Transverse colon (tissue), 4 donors: ENCODE results near the gene ICA1. TPM values are rescaled to one million over a fixed set of nuclear protein-coding genes. Genes with fewer than 3 reads are reported as not detected.

ENCODE experiments used
- DNase-seq: peaks from one replicate; pipeline ENCODE4 v3.0.0-alpha.2; 2019
- H3K27ac ChIP-seq, 4 donors: fragments of 200-600 bp; sonication (generic); 2 replicates each; pipeline ENCODE4 v1.5.1; 2016 to 2018; ENCODE audit warnings: inconsistent platforms in 4 of 4
- H3K27me3 ChIP-seq: fragments of 200-600 bp; sonication (generic); 2 replicates; pipeline ENCODE4 v1.5.1; 2017; ENCODE audit warnings: inconsistent platforms
- H3K36me3 ChIP-seq, 4 donors: fragments of 200-600 bp; sonication (generic); 2 replicates each; pipeline ENCODE4 v1.5.1; 2017 to 2019; ENCODE audit warnings: inconsistent platforms in 4 of 4
- H3K4me1 ChIP-seq, 4 donors: fragments of 200-600 bp; sonication (generic); 2 replicates each; pipeline ENCODE4 v1.5.1; 2017 to 2020; ENCODE audit warnings: inconsistent platforms in 4 of 4
- H3K4me3 ChIP-seq, 4 donors: fragments of 200-600 bp; sonication (generic); 1 replicate in 1 of 4; 2 replicates in 3 of 4; pipeline versions ENCODE4 v1.5.1 to v1.6.1; 2017 to 2019; ENCODE audit warnings: inconsistent platforms in 4 of 4
- H3K9me3 ChIP-seq, 2 donors: fragments of 200-600 bp; sonication (generic); 2 replicates each; pipeline ENCODE4 v1.5.1; 2017 to 2019; ENCODE audit warnings: inconsistent platforms in 2 of 2
- CTCF ChIP-seq, 5 experiments: fragments of 200-600 bp in 3 of 5; fragments of 450-650 bp in 2 of 5; sonication (generic) in 3 of 5; IDR thresholded peaks; 1 replicate in 2 of 5; 2 replicates in 3 of 5; pipeline ENCODE4 v1.5.1; 2016 to 2017; ENCODE audit warnings: antibody characterized with exemption in 5 of 5, inconsistent platforms in 3 of 5, mild to moderate bottlenecking in 2 of 5, moderate library complexity in 1 of 5
- EP300 ChIP-seq: sonication (generic); formaldehyde crosslinking; IDR thresholded peaks from one replicate; pipeline ENCODE4 v1.6.1; 2017; ENCODE audit warnings: antibody characterized with exemption, low read depth
- POLR2A ChIP-seq: fragments of 450-650 bp; IDR thresholded peaks from one replicate; pipeline ENCODE4 v1.6.1; 2016; ENCODE audit warnings: antibody characterized with exemption, mild to moderate bottlenecking, moderate library complexity
- POLR2AphosphoS5 ChIP-seq, 3 donors: sonication (generic); formaldehyde crosslinking; IDR thresholded peaks; one replicate each; pipeline ENCODE4 v1.6.1; 2016; ENCODE audit warnings: antibody characterized with exemption in 3 of 3
- WGBS, 2 donors: methylation state at CpG; one replicate each; pipeline ENCODE4 v1.1.5; 2018; ENCODE audit warnings: low coverage in 1 of 2; 5-methylcytosine and 5-hydroxymethylcytosine counted together
- in situ Hi-C, 4 donors: fragments of 200-750 bp; cut with MboI; loops; one replicate each; pipeline versions ENCODE4 v1.15.0 to v1.15.1; 2017; ENCODE audit warnings: low sequenced_read_pairs in 3 of 4, low pct_ligation_motif_present in 1 of 4, low pct_unique_long_range_greater_than_20kb in 1 of 4
- intact Hi-C: fragments of 100-400 bp; cut with DNase I; formaldehyde crosslinking; loops from one replicate; pipeline ENCODE4 v1.15.1; 2023; ENCODE audit warnings: low total_unique reads
- total RNA-seq, 4 donors: library from RNA; depleted of rRNA; stranded (reverse); fragments of >200 nt; gene quantifications; one replicate each; pipeline ENCODE4 v1.1.0, GENCODE V29; 2016

Gene ICA1
- total RNA-seq, 4 donors from 2014 or later = 47.9 to 79.4 (median 54.3) TPM

- Histone ChIP-seq H3K9me3 (no peaks in the 10 kb centered on the region), H3K27me3 (no peaks in the 10 kb centered on the region), H3K4me1 (no peaks in the 10 kb centered on the region), H3K36me3 (no peaks in the 10 kb centered on the region), H3K4me3 (no peak overlapping the region), H3K27ac (no peak overlapping the region)
- intact Hi-C loops (no loop called here), in situ Hi-C loops (no loop called here)
- WGBS, 2 donors = 64 to 70% methylated on average over 2 of the region's 2 CpGs
- TF ChIP-seq EP300 = no peak
- no peak for TF ChIP-seq CTCF (IDR thresholded peaks at IDR 0.05)
- TF ChIP-seq POLR2A = no peak
- TF ChIP-seq POLR2AphosphoS5 (IDR thresholded peaks at IDR 0.05) = no peak
- no peak for DNase-seq
Observed at GRCh38 chr7:8154272-8154671, 107.7 kb downstream of the ICA1 start.

GRCh38 chr7:8152489-8153192 is 109.3 kb downstream of the ICA1 start:
- intact Hi-C loops (no loop called here), in situ Hi-C loops (no loop called here)
- Histone ChIP-seq H3K27me3 (no peaks in the 10 kb centered on the region), H3K9me3 (no peaks in the 10 kb centered on the region), H3K36me3 (no peaks in the 10 kb centered on the region), H3K27ac (no peak overlapping the region), H3K4me3 (no peak overlapping the region), H3K4me1 (no peaks in the 10 kb centered on the region)
- TF ChIP-seq EP300 (no peak), POLR2AphosphoS5 (IDR thresholded peaks at IDR 0.05) (no peak), CTCF (IDR thresholded peaks at IDR 0.05) (no peak), POLR2A (no peak)
- DNase-seq = no peak
- WGBS, 2 donors = 80 to 82% methylated on average over 4 of the region's 4 CpGs

GRCh38 chr7:8151161-8151725 is 110.7 kb downstream of the ICA1 start:
- WGBS, 2 donors = 80 to 94% methylated on average over 7 of the region's 7 CpGs
- Histone ChIP-seq H3K4me1 (no peaks in the 10 kb centered on the region), H3K27me3 (no peaks in the 10 kb centered on the region), H3K27ac (no peak overlapping the region), H3K36me3 (no peaks in the 10 kb centered on the region), H3K4me3 (no peak overlapping the region), H3K9me3 (no peaks in the 10 kb centered on the region)
- in situ Hi-C loops (no loop called here), intact Hi-C loops (no loop called here)
- DNase-seq = no peak
- TF ChIP-seq EP300 = no peak
- no peak for TF ChIP-seq POLR2AphosphoS5 (IDR thresholded peaks at IDR 0.05)
- no peak for TF ChIP-seq POLR2A
- no peak for TF ChIP-seq CTCF (IDR thresholded peaks at IDR 0.05)

GRCh38 chr7:8149222-8149621 is 112.7 kb downstream of the ICA1 start:
- Histone ChIP-seq H3K4me1 (no peaks in the 10 kb centered on the region), H3K4me3 (no peak overlapping the region), H3K9me3 (no peaks in the 10 kb centered on the region), H3K36me3 (no peaks in the 10 kb centered on the region), H3K27me3 (no peaks in the 10 kb centered on the region), H3K27ac (no peak overlapping the region)
- DNase-seq = no peak
- WGBS, 2 donors = 56 to 60% methylated on average over 4 of the region's 4 CpGs
- intact Hi-C loops (no loop called here), in situ Hi-C loops (no loop called here)
- no peak for TF ChIP-seq POLR2AphosphoS5 (IDR thresholded peaks at IDR 0.05)
- no peak for TF ChIP-seq EP300
- TF ChIP-seq POLR2A = no peak
- TF ChIP-seq CTCF (IDR thresholded peaks at IDR 0.05) = no peak
